Effector CD8-positive, alpha-beta T cell (primary cell): Measurements from ENCODE around the gene MAP4K4.

Experiments
- DNase-seq: peaks from one replicate; lab custom pipeline; 2025; lab: John Stamatoyannopoulos, UW

MAP4K4 gene

DNA sequence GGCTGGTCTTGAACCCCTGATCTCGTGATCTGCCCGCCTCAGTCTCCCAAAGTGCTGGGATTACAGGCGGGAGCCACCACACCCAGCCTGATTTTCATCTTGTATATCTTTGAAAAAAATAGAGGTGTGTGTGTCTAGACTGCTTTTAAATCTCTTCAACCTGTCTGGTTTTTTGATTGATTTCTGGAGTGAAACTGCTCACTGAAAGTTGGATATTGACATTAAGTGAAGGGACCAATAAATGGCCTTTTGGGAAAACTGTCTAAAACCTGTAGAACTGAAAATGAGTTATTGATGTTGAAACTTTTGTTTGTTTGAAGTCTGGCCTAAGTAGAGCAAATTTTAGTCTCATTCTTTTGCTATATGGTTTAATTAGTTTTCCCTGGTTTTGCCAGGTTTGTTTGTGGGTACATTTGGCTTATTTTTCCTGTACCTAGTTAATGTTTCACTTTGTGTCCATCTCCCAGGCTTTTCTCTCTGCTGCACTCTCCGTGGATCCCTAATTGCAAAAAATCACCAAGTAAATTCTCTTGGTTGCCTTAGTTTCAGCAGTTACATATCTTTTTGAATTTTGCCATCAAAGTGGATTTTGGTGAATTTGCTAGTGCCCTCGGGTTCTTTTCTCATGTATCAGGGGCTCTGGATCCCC lies 144.3 kb downstream of the MAP4K4 start:
- no peak for DNase-seq

DNA sequence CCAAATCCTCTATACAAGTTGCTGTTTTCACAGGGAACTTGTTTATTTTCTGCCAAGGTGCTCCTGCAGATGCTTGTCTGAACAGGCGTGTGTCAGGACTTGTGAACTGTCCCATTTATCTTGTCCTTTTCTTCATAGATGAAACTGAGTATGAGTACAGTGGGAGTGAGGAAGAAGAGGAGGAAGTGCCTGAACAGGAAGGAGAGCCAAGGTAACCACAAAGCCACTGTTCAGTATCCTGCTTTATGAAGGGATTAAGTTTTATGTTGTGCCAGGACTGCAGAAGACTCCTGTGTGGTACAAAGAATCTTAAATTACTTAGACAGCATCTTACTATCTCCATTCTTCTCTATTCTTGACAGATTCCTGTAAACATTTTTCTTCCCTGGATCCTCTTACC lies 145.0 kb downstream of the MAP4K4 start:
- DNase-seq = no peak

DNA sequence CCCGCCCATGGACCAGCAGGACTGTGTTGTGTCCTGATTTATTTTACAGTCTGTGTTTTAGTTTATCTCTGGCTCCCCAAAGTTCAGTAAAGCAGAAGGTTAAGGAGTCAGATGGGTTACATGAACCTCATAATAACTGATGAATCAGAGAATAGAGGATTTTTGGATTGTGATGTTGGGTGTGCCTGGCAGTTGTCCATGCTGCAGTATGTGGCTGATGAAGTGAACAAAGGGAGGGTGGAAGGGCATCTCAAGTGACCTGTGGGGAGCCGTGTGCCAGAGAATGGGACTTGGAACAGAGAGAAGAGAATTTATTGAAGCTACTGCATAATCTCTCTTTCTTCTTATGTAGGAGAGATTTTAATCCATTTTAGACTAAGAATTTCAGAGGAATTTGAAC lies 145.5 kb downstream of the MAP4K4 start:
- DNase-seq = no peak

DNA sequence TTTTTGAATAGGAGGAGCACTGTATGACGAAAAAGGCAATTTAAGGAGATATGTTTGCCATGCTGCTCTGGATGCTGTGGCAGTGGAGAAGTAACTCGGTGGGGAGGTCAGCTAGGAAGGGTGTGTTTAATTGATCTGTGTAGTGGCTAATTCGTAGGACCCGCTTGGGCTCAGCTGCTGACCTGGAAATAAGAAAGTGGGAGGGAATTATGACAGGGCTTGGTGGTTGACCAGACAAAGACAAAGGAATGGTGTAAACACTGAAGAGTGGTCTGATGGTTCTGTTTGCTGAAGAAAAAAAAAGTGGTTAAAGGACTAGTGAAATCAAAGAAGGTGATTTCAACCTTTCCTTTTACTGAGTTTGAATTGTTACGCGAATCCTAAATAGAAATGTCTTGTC lies 146.0 kb downstream of the MAP4K4 start:
- DNase-seq = no peak

DNA sequence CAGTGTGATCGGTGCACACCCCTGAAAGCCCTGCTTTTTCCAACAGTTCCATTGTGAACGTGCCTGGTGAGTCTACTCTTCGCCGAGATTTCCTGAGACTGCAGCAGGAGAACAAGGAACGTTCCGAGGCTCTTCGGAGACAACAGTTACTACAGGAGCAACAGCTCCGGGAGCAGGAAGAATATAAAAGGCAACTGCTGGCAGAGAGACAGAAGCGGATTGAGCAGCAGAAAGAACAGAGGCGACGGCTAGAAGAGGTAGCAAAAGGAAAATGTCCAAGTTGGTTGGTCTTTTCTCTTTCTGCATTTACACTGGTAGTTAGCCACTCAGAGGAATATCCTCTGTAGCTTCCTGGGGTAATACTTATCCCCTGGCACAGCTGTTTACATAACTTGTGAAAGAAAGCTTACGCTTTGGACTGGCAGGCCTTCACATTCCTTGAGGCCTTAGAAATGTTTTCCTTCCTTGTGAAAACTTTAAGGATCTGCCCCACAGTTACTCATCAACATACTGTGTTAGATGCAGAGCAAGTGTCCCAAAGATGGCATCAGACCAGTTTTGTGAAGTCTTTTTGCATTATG lies 146.6 kb downstream of the MAP4K4 start:
- DNase-seq = no peak

DNA sequence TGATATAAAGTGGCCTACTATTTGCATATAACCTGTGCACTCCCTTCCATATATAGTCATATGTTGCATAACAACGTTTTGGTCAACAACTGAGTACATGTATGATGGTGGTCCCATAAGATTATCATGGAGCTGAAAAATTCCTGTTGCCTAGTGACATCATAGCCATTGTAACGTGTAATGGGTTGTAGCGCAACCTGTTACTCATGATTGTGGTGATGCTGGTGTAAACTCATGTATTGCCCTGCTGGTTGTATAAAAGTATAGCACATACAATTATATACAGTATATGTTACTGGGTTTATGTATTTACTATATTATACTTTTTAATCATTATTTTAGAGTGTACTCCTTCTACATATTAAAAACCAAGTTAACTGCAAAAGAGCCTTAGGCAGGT lies 149.5 kb downstream of the MAP4K4 start:
- no peak for DNase-seq

DNA sequence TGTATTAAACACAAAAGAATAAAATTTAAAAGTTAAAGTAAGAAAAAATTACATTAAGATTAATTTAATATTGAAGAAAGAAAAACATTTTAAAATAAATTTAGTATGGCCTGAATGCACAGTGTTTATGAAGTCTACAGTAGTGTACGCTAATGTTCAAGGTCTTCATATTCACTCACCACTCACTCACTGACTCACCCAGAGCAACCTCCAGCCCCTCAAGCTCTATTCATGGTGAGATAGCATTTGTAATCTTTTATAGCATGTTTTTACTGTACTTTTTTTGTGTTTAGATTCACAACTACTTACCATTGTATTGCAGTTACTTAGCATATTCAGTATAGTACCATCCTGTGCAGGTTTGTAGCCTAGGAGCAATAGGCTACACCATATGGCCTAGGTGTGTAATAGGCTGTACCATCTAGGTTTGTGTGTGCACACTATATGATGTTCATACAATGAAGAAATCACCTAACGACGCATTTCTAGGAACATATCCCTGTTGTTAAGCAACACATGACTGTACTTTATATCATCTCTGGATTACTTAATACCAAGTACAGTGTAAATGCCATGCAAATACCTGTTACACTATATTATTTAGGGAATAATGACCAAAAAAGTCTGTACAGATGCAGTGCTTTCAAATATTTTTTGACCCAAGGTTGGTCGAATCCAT lies 150.3 kb downstream of the MAP4K4 start:
- DNase-seq = no peak

DNA sequence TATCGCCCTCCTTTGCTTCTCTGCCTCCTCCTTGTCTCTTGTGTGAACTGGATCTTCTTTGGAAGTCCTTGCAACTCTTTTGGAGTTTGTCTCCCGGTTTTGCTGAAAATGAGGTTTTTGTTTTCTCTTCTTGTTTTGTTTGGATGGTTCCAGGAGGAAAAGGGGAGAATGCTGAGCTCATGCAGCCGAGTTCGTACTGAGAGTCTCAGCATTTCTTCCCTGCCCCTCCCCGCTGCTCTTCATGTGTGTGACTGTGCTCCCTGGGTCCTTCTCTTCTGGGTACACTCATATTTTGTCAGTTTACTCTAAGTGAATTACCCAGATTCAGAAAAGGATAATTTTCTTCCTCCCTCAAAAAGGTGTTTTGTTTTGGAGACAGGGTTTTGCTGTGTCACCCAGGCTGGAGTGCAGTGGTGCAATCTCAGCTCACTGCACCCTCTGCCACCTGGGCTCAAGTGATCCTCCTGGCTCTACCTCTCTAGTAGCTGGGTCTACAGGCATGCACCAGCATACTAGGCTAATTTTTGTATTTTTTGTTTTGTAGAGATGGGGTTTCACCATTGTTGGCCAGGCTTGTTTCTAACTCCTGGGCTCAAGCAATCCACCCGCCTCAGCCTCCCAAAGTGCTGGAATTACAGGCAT lies 151.4 kb downstream of the MAP4K4 start:
- no peak for DNase-seq

DNA sequence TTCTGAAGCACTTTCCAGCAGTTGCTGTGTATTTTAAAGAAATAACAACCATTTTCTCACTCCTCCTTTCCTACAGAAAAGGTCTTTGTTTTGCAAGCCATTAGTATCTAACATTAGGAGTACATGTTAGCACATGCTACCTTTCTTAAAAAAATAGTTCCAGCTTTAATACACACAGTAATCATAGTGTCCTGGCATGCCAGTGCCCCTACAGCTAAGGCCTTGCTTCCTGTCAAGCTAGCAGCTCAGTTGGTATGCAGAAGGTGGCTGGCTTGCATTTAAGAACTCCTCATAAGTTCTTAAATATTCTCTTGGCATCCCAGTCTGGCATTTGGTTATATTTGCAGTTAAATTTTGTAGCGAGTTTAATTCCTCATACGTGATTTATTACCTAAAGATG lies 152.9 kb downstream of the MAP4K4 start:
- DNase-seq = no peak

DNA sequence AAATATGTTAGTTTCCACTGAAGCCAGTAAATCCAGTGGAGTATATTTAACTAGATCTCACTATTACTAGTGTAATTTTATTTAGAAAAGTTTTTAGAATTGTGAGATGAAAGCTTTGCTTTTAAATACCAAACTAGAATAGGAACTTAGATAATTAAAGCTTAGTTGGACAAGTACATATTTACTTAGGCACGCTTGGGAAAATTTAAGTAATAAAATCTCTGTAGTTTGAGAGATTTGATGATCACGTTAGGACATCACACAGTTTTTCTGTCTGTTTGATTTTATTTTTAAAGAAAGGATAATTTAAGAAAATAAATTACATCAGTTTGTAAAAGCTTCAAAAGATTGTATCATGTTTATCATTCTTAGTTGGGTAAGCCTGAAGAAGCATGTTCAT lies 153.5 kb downstream of the MAP4K4 start:
- DNase-seq = no peak

DNA sequence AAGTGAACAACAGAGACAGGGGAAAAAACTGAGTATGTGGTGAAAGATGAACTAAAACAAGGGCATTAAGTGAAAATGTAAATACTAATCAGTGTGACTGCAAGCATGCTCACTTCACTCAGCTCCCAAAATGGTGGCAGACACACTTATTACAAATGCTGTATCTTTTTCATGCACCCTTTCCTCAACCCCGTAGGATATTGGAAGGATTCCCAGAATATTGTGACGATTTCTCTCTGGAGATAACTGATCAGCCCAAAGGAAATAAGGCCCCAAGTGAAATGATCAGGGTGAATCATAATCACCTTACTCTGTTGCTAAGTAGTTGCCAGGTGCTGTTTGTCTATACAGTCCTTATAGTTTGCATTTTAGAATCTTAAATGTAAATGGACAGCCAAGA lies 155.3 kb downstream of the MAP4K4 start:
- no peak for DNase-seq

DNA sequence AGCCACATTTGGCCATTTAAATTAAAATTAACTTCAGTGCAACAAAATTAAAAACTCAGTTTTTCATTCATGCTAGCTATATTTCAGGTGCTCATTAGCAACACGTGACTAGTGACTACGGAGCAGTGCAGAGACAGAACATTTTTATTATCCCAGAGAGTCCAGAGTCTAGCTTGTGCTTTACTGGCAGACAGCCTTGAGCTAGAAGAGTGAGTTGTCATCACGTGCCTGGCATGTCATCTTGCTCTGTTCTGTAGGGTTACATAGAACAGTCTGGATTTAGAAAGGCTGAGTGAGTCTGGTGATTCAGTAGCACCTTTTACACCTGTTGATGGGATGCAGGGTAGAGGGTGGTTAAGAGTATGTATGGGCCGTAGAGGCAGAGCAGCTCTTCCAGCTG lies 157.4 kb downstream of the MAP4K4 start:
- DNase-seq = no peak

DNA sequence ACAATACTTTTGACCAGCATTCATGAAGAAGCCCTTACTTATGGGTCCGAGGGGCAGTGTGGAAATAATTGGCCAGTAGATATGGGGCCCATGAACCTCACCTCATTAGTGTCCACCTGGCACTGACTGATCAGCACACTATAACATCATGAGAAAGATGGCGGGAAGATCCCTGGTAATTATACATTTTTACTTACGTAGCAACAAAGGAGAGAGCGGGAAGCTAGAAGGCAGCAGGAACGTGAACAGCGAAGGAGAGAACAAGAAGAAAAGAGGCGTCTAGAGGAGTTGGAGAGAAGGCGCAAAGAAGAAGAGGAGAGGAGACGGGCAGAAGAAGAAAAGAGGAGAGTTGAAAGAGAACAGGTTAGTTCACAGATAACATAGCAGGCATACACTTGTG lies 158.3 kb downstream of the MAP4K4 start:
- no peak for DNase-seq

DNA sequence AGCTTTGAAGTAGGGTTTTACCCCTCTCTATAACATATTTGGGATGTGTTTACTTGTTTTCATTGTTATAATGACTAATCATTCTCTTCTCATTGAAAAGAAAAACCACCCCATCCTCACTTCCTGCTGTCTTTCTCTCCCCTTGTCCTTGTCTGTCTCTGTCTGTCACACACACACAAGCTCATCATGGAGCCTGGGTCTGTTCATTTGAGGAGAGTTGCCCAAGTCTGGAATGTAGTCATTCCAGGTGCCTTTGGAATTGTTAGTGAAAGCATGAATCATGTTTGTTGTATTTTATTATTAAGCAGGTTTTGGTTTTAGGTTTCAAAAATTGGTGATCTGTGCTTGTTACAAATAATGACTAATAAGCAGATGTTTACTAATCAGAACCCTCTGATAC lies 160.7 kb downstream of the MAP4K4 start:
- DNase-seq = no peak

DNA sequence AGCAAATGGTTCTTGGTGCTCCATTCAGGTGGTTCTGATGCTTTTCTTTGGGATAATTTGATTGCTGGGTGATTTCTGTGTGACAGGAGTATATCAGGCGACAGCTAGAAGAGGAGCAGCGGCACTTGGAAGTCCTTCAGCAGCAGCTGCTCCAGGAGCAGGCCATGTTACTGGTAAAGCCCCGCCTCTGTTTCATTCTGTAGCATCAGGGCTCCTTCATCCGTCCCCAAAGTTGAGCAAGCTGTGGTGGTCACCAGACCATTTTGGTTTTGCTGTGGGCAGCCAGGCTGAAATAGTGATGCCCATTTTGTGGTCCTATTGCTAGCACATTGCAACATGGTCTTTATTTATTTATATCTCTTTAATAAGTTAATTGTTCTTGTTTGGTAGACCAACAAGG lies 161.4 kb downstream of the MAP4K4 start:
- no peak for DNase-seq

DNA sequence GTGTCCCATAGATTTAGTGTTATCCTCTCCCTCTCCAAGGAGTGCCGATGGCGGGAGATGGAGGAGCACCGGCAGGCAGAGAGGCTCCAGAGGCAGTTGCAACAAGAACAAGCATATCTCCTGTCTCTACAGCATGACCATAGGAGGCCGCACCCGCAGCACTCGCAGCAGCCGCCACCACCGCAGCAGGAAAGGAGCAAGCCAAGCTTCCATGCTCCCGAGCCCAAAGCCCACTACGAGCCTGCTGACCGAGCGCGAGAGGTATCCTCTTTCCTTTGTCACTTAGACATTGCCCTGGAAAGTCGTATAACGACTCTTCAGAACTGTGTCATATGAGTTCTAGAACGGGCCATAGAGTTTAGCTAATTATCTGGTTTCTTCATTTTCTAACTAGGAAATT lies 162.1 kb downstream of the MAP4K4 start:
- no peak for DNase-seq

DNA sequence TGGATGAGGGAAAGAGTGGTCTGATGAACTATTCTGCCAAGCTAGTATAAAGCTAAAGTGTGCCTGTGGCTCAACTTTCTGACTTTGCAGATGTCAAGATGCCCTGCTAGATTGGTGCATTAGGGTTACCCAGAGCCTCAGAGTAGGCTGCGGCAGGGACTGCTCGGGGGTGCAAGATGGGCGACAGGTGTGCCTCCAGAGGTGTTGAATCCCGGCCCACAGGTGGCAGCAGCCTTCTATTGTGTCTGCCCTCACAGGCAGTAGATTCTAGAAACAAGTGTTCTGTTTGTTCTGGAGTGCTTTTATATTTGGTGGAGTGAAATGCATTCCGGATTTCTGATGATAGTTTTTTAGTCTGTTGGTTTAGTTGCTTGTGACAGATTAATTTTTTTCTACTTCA lies 162.7 kb downstream of the MAP4K4 start:
- no peak for DNase-seq

DNA sequence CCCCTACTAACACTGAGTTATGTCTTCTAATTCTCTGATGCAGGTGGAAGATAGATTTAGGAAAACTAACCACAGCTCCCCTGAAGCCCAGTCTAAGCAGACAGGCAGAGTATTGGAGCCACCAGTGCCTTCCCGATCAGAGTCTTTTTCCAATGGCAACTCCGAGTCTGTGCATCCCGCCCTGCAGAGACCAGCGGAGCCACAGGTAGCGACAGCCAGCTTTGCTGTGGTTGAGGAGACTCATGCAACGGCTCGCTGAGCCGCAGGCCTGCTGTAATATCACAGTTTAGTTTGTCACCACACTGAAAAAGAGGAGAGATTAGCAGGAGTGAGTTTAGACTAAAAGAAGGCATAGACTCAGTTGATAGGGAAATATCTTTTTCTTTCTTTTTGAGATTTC lies 163.3 kb downstream of the MAP4K4 start:
- no peak for DNase-seq

DNA sequence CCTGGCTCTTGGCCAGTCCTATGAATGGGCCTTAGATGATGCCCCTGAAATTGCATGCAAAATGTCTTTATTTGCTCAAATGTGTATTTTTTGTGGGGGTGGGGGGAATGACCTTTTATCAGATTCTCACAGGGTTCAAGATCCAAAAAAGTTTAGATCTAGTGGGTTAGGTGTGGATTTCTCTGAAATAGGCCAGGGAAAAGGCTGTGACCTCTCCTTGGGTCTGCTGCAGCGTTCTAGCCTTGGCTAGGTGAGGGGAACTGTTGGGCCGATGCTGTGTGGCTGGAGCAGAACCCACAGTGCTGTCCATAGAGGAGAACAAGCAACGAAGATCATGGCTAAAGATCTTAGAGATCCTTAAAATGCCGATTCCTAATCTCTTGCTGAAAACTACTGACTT lies 163.9 kb downstream of the MAP4K4 start:
- no peak for DNase-seq

DNA sequence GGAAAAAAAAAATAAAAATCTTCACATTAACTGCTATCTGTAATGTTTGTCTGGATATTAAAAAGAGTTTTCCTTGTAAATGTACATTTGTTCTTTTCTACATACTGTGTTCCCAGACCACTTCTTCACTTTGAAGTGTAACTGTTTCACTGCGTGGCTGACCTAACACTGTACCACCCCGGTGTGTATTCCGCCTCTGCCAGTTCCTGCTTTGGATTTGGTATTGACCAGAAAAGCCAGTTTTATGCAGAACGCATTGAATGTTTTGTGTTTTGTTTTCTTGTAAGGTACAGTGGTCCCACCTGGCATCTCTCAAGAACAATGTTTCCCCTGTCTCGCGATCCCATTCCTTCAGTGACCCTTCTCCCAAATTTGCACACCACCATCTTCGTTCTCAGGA lies 166.0 kb downstream of the MAP4K4 start:
- no peak for DNase-seq

DNA sequence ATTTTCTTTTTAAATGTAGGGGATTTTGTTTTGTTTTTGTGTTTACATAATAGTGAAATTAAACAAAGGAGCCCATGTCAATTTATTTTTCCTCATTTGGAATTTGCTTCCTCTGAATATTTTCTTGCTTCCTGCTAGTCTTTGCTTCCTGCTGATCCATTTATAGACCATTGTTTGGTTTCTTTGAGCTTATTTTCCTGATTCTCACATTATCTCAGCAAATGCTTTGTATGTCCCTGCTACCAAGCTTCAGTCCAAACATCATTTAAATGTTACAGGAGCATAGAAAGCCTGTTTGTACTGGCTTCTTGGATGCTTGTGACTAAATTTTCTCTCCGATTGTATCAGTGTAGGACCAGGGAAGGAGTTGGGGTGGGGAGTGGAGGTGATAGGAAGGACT lies 166.9 kb downstream of the MAP4K4 start:
- DNase-seq = no peak

DNA sequence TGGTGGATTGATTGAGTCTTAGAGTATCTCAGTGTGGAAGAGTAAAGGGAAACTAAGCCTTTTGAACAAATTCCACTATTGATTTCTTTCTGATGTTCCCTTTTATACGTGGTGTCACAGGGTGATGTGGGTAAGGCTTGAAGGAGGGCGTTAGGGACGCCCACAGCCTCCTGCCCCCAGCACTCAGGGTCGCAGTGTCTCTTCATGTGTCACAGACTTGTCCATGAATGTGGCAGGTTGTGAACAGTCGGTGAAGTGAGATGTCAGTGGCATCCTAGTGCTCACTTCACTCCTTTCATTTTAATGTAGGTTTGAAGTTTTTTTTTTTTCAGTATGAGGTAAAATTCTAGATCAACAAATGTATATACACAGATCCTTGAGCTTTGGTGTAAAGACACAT lies 171.0 kb downstream of the MAP4K4 start:
- DNase-seq = no peak

DNA sequence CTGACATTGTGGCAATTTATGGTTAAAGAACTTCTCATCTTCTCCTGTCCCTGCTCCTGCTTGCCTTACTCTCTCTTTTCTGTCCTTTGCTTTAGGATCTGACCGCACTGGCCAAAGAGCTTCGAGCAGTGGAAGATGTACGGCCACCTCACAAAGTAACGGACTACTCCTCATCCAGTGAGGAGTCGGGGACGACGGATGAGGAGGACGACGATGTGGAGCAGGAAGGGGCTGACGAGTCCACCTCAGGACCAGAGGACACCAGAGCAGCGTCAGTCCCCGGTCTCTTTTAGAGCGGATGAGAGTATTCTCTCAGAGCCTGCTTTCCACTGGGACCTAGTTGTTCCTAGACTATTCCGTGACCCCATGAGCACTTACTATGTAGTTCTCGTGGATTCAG lies 172.0 kb downstream of the MAP4K4 start:
- no peak for DNase-seq
